Kidney (tissue), 14 donors: ENCODE measurements around the gene GINM1. TPM values are rescaled to one million over a fixed set of nuclear protein-coding genes. Genes with fewer than 3 reads are reported as not detected.
A peak's percentile ranks its signal among the peaks of the same experiment; 100 is the strongest.

Experiments
- DNase-seq, 5 donors: peaks; one replicate each; pipeline ENCODE4 v3.0.0-alpha.2; 2013 to 2020
- FAIRE-seq: peaks from 2 replicates; lab custom pipeline; 2012; peaks lifted over from hg19 to GRCh38; lab: Jason Lieb, UNC
- H3K27ac ChIP-seq, 2 donors: one replicate each; pipeline ENCODE4 v1.7.0; 2013; ENCODE audit warnings: low read depth in 2 of 2, low read length in 2 of 2, inconsistent platforms in 1 of 2
- H3K27me3 ChIP-seq: one replicate; pipeline ENCODE4 v1.7.1; 2013; ENCODE audit warnings: low read length, inconsistent platforms; ENCODE audit not compliant: control insufficient read depth, insufficient read depth
- H3K36me3 ChIP-seq, 3 donors: one replicate each; pipeline versions ENCODE4 v1.7.0 to v1.7.1; 2013; ENCODE audit warnings: low read length in 3 of 3, control low read depth in 1 of 3, inconsistent platforms in 1 of 3; ENCODE audit not compliant: insufficient read depth in 3 of 3, control insufficient read depth in 2 of 3
- H3K4me1 ChIP-seq, 3 donors: one replicate each; pipeline versions ENCODE4 v1.7.0 to v1.7.1; 2013; ENCODE audit warnings: low read length in 3 of 3, inconsistent platforms in 1 of 3, low read depth in 1 of 3; ENCODE audit not compliant: control insufficient read depth in 2 of 3, insufficient read depth in 2 of 3
- H3K4me3 ChIP-seq, 3 donors: one replicate each; pipeline versions ENCODE4 v1.7.0 to v1.8.1; 2013; ENCODE audit warnings: low read length in 3 of 3, control low read depth in 1 of 3, inconsistent platforms in 1 of 3
- H3K9ac ChIP-seq, 3 donors: one replicate each; pipeline versions ENCODE4 v1.7.0 to v1.7.1; 2013; ENCODE audit warnings: low read length in 3 of 3, control low read depth in 1 of 3, inconsistent platforms in 1 of 3
- H3K9me3 ChIP-seq, 3 donors: one replicate each; pipeline versions ENCODE4 v1.7.0 to v1.7.1; 2013; ENCODE audit warnings: low read length in 3 of 3, control low read depth in 1 of 3, inconsistent platforms in 1 of 3; ENCODE audit not compliant: control insufficient read depth in 2 of 3, insufficient read depth in 1 of 3
- intact Hi-C: fragments of 100-400 bp; cut with DNase I; formaldehyde crosslinking; loops from one replicate; pipeline ENCODE4 v1.11.1; 2022
- polyA plus RNA-seq: library from polyadenylated mRNA; stranded (reverse); fragments of 350-450 nt; fragmentation: Illumina TruSeq; extraction: RNeasy Lipid Tissue Mini Kit (QIAGEN cat#74804); gene quantifications from one replicate; pipeline ENCODE4 v1.2.3, GENCODE V29; 2014; ENCODE audit warnings: low read depth, low replicate concordance; ENCODE audit not compliant: insufficient read depth
- total RNA-seq: library from RNA; stranded (reverse); fragmentation: NEBNext Ultra II Directional; extraction: Animal tissue kit (Norgen Biotek cat#: 25700); gene quantifications from one replicate; pipeline ENCODE4 v1.2.1, GENCODE V29; 2021
- TF ChIP-seq, protein P1 (sequence below): IDR thresholded peaks from 3 replicates; pipeline ENCODE4 v1.5.1; 2012; ENCODE audit warnings: mild to moderate bottlenecking, moderate library complexity, borderline replicate concordance; ENCODE audit not compliant: insufficient read depth; ENCODE audit errors: extremely low read depth
- donor health status: control.
- donor health status: control.
- donor health status: control.
- donor health status: control.
- donor health status: control.
- donor health status: DM: yes; HTN: yes; CAD: no.
- donor health status: Normal renal cell carcinoma (clear cell type).

Gene GINM1
- total and polyA plus RNA-seq, 2 donors from 2014 or later, result 58.9 to 81.7 TPM

DNA sequence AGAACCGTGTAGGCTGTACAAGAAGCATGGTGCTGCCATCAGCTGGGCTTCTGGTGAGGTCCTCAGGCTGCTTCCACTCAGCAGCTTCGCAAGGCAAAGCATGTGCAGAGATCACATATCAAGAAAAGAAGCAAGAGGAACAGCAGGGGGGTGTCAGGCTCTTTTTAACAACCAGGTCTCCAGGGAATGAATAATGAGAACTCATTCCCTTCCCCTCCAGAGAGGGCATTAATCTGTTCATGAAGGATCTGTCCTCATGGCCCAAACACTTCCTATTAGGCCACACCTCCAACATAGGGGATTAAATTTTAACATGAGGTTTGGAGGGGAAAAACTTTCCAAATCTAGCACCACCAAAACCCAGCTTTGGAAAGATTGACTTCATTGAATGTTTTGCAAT, 20.0 kb downstream of the GINM1 start:
- H3K36me3 ChIP-seq, result peaks cover 0 to 24% (median 7%) of the 10 kb centered on the region in 3 donors
- FAIRE-seq, result no peak

DNA sequence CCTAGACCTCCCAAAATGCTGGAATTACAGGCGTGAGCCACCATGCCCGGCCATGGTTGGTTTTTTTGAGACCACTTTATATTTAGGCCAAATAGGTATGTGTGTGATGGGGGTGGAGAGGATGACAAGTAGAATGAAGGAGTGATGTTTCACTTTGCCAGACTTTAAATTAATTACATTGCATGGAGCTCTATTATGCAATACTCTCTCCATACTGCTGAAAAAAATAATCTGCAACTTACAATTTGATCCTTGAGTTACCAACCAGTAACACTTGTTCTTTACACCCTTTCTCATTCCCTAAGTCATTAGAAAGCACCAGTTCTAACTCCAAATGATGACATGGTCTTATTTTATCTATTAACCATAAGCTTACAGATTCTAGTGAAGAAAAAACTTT, 26.8 kb downstream of the GINM1 start:
- Histone ChIP-seq H3K27me3 (no peaks in the 10 kb centered on the region), H3K27ac (peak overlapping the region; percentile 44 to 49), H3K9ac (no peak overlapping the region), H3K4me1 (peaks cover 0 to 22% (median 5%) of the 10 kb centered on the region in 3 donors), H3K9me3 (no peaks in the 10 kb centered on the region), H3K36me3 (peaks cover 4 to 31% (median 9%) of the 10 kb centered on the region in 3 donors), H3K4me3 (no peak overlapping the region)
- TF ChIP-seq, protein P1, sequence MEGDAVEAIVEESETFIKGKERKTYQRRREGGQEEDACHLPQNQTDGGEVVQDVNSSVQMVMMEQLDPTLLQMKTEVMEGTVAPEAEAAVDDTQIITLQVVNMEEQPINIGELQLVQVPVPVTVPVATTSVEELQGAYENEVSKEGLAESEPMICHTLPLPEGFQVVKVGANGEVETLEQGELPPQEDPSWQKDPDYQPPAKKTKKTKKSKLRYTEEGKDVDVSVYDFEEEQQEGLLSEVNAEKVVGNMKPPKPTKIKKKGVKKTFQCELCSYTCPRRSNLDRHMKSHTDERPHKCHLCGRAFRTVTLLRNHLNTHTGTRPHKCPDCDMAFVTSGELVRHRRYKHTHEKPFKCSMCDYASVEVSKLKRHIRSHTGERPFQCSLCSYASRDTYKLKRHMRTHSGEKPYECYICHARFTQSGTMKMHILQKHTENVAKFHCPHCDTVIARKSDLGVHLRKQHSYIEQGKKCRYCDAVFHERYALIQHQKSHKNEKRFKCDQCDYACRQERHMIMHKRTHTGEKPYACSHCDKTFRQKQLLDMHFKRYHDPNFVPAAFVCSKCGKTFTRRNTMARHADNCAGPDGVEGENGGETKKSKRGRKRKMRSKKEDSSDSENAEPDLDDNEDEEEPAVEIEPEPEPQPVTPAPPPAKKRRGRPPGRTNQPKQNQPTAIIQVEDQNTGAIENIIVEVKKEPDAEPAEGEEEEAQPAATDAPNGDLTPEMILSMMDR, result no peak
- DNase-seq (no peak), FAIRE-seq (no peak)
- intact Hi-C loops, result no loop called here

More for the DNA sequence above, 20.0 kb downstream of the GINM1 start:
- Histone ChIP-seq H3K4me1 (peaks cover 0 to 10% (median 0%) of the 10 kb centered on the region in 3 donors), H3K9ac (no peak overlapping the region), H3K4me3 (no peak overlapping the region), H3K9me3 (no peaks in the 10 kb centered on the region), H3K27me3 (no peaks in the 10 kb centered on the region), H3K27ac (no peak overlapping the region)
- intact Hi-C loops, result no loop called here
- TF ChIP-seq, protein P1, result no peak
- no peak for DNase-seq

GRCh38 chr6:149593408-149593807, 27.2 kb downstream of the GINM1 start:
- Histone ChIP-seq H3K36me3 (peaks cover 4 to 27% (median 10%) of the 10 kb centered on the region in 3 donors), H3K27me3 (no peaks in the 10 kb centered on the region), H3K9ac (no peak overlapping the region), H3K4me3 (no peak overlapping the region), H3K4me1 (peaks cover 0 to 22% (median 5%) of the 10 kb centered on the region in 3 donors), H3K27ac (peak overlapping the region in 1 of 2 donors; percentile 75), H3K9me3 (no peaks in the 10 kb centered on the region)
- DNase-seq (peak in 2 of 5 donors; percentile 49 to 72), FAIRE-seq (peak; percentile 86)
- TF ChIP-seq, protein P1, result no peak
- intact Hi-C loops, result no loop called here

DNA sequence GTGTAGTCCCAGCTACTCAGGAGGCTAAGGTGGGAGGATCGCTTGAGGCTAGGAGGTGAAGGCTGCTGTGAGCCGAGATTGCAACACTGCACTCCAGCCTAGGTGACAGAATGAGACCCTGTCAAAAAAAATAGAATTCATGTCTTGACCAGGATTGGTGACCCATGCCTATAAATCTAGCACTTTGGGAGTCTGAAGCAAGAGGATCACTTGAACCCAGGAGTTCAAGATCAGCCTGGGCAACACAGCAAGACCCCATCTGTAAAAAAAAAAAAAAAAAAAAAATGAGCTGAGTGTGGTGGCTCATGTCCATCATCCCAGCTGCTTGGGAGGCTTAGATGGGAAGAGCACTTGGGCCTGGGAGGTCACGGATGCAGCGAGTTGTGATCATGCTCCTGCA, 34.3 kb downstream of the GINM1 start:
- Histone ChIP-seq H3K4me3 (no peak overlapping the region), H3K36me3 (peaks cover 2 to 18% (median 8%) of the 10 kb centered on the region in 3 donors), H3K9me3 (no peaks in the 10 kb centered on the region), H3K4me1 (no peaks in the 10 kb centered on the region), H3K27me3 (no peaks in the 10 kb centered on the region), H3K27ac (no peak overlapping the region), H3K9ac (no peak overlapping the region)
- DNase-seq, result no peak
- TF ChIP-seq, protein P1, result no peak
- no peak for FAIRE-seq
- intact Hi-C loops, result no loop called here
